ENCODE results near the gene MYDGF. TPM values are rescaled to one million over a fixed set of nuclear protein-coding genes. Genes with fewer than 3 reads are reported as not detected.

Gene MYDGF
- total and polyA plus RNA-seq, 9 of the 15 experiments (the other 6 are each of a cell fraction or from before 2014, with no cell fraction given): 4.2 to 141 (median 82.1) TPM

- TF ChIP-seq ZNF398 (CRISPR knock-in tag; IDR thresholded peaks at IDR 0.05) (no peak), ATF7 (IDR thresholded peaks at IDR 0.05) (no peak), NFIC (IDR thresholded peaks at IDR 0.05) (peak; percentile 74), ZNF121 (CRISPR knock-in tag; conservative IDR thresholded peaks at IDR 0.05) (peak; percentile 65; the same call in 1 of the 2 replicates), SP2 (IDR thresholded peaks at IDR 0.05; ENCODE audit: extremely low read depth, low read depth, low read length, poor library complexity, severe bottlenecking) (no peak), DIDO1 (tag; IDR thresholded peaks at IDR 0.05; ENCODE audit: low read depth) (no peak), BHLHE40 (IDR thresholded peaks at IDR 0.05; ENCODE audit: low read length) (peak; percentile 44), ZBTB40 (IDR thresholded peaks at IDR 0.05) (peak; percentile 90), ZBTB40 (CRISPR knock-in tag; IDR thresholded peaks at IDR 0.05) (peak; percentile 81), PPARD (CRISPR knock-in tag; IDR thresholded peaks at IDR 0.05) (no peak), ZNF551 (CRISPR knock-in tag; IDR thresholded peaks at IDR 0.05) (no peak), KDM4B (IDR thresholded peaks at IDR 0.05; ENCODE audit: borderline replicate concordance in 2 of 2, low read depth in 1 of 2) (no peak), PBX2 (CRISPR knock-in tag; IDR thresholded peaks at IDR 0.05; ENCODE audit: low read depth) (no peak), PBX2 (tag; conservative IDR thresholded peaks at IDR 0.05; ENCODE audit: low read depth) (no peak)
Observed at GRCh38 chr19:4694211-4694987, 24.3 kb upstream of the MYDGF start (continued).

Measured in K562 (cell line).